GM18858 (cell line): ENCODE measurements around the gene B3GNT8.
"Not testable (repeated sequence)": the region's sequence is repeated elsewhere in the genome, so short reads cannot be mapped to it uniquely, and the experiment has no call there.

Experiments used
- ATAC-seq: cut with Tn5 transposase; IDR thresholded peaks from one replicate; pipeline ENCODE4 v1.9.1; 2021; ENCODE audit not compliant: unreplicated experiment

B3GNT8 gene

DNA sequence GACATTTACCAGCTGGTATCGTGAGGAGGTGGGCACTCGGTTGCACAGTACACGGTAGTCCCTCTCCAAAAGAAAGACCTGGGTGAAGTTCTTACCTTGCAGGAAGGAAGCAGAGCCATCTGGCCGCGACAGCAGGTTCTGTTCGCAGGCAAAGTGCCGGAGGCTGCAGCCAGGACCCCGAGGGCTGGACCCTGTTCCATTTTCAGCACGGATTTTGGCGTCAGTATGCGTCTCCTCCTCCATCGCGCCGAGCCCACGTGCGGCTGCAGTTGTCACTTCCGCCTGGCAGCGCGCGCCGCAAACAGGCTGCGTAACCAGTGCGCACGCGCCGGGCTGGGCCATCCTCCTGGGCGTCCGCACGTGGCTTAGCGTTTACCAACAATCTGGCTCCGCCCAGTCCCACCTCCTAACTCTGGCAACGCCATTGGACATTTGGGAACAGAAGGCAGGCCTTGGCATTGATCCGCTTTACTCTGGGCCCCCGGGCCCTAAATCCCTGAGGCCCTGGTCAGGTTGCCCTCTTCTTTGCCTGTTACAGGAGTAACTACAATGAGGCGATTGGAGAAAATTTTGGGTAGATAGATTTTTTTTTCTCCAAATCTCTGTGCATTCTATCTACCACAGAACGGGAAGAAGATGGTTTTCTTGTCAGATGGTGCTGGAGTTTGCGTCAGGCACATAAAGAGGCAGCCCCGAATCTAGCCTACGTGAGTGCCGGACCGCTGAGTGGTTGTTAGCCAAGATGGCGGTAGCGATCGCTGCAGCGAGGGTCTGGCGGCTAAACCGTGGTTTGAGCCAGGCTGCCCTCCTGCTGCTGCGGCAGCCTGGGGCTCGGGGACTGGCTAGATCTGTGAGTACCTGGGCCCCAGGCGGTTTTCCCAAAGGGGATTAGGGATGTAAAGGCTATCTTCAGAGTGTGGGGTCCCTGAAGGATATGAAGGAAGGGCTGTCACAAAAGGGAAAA lies 29.8 kb downstream of the B3GNT8 start, which contains the start of the genes BCKDHA and EXOSC5:
BCKDHA (plus strand) TSS at position 733 of the 964 bp plus-strand sequence; CDS start at position 743, 10 bp downstream.
EXOSC5 (minus strand) TSS at position 274 of the 964 bp plus-strand sequence; CDS start at position 243, 31 bp downstream.
- peak; percentile 72 for ATAC-seq

DNA sequence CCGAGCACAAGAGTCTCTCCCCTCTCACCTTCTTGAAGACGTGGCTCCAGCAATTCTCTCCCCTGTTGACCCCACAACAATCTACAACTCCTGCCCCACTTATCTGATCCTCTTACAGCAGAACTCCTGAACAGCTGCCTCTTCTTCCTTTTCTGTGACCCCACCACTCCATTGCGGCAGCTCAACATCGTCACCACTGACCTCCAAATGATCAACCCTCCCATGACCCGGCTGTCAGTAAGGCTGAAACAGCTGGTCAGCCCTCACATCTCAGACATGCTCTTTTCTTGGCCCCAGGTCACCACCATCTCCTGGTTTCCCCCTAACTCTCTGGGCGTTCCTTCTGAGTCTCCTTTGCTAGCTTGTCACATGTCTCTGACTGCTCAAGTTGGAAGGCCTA lies 31.8 kb downstream of the B3GNT8 start:
- no peak for ATAC-seq

DNA sequence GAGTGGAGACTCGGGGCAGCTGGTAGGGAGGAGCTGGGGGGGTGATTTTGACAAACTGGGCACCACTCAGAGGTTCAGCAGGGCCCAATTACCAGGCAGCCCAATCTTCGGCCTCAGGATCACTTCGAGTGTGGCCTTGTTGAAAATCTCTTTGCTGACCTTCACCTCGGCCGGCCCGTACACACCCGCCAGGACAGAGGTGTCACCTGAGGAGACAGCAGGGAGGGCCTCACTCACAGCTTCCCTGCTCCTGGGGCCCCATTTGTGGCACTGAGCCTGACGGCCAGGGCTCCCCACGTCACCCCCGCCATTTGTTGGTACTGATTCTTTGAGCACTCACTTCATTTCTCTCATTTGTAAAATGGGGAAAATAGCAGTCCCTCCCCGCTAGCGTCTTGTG lies 34.4 kb downstream of the B3GNT8 start:
- no peak for ATAC-seq

DNA sequence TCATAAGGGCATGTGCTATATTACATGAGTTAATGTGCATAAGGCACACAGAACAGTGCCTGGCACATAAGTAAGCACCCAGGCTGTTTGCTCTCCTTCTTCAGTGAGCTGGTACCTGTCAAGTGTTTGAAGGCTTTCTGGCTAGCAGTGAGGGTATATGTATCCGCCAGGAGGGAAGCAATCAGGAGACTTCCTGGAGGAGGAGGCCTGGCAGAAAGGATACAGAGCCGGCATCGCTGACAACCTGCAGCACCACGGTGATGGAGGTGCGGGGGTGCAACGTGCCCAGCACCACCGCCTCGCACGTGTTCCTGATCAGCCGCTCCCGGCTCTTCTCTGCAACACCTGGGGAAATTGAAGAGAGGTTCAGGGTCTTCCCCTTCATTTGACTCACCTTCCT lies 35.6 kb downstream of the B3GNT8 start:
- no peak for ATAC-seq

DNA sequence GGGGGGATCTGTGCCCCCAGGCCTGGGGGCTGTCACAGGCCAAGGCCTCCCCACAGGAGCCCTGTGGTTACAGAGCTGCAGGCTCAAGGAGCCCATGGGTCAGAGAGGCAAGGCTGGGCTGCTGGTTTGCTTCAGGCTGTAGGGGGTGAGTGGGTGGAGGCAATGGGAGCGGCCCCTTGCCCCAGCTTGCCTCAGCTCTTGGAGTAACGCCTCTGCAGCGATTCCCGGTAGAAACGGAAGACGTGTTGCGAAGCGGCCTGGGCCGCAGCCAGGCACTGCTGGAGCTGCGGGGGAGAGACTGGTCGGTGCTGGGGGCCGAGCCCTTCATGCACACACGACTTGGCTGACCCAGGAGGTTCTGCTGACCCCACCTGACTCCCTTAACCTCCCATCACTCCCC lies 40.7 kb downstream of the B3GNT8 start:
- no peak for ATAC-seq

DNA sequence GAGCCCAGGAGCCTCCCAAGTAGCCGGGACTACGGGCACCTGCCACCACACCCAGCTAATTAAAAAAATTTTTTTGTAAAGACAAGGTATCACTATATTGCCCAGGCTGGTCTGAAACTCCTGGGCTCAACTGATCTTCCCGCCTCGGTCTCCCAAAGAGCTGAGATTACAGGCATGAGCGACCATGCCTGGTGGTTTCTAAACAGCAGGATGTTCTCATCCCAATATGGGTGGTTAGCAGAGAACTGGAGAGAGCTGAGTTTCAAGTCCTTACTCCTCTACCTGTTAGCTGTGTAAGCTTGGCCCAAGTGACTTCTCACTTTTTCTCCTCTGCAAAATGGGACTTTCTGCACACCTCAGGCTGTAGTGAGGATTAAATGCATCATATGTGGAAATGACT lies 42.8 kb downstream of the B3GNT8 start:
- no peak for ATAC-seq

DNA sequence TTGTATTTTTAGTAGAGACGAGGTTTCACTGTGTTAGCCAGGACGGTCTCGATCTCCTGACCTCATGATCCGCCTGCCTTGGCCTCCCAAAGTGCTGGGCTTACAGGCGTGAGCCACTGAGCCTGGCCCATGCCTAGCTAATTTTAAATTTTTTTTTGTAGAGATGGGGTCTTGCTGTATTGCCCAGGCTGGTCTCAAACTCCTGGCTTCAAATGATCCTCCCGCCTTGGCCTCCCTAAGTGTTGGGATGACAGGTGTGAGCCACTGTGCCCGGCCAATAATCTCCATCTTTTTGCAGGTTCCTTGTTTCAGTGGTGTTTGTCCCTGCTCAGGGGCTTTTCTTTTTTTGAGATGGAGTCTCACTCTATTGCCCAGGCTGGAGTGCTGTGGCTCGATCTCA lies 45.6 kb downstream of the B3GNT8 start:
- ATAC-seq, result not testable (repeated sequence)

DNA sequence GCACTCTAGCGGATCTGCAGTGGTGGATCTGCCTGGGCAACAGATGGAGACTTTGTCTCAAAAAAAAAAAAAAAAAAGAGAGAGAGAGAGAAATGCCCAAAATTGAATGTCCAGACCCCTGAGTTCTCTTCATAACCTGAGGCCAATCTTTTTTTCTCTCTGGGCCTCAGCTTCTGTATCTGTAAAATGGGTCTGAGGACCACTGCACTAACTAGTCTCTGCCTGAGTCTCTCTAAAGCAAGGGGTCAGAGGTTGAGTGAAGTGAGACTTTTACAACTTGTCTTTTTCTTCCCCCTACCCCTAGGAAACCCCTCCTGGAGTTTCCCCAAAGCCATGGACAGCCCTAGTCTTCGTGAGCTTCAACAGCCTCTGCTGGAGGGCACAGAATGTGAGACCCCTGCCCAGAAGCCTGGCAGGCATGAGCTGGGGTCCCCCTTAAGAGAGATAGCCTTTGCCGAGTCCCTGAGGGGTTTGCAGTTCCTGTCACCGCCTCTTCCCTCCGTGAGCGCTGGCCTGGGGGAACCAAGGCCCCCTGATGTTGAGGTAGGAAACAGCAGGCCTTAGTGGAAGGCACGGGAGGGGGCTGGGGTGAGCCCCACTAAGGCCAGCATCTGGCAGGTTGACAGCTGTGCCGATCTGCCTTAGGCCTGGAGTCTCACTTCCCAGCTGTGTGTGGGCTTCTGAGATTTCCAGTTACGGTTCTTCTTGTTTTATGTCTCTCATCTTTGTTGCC lies 49.0 kb downstream of the B3GNT8 start:
- no peak for ATAC-seq

DNA sequence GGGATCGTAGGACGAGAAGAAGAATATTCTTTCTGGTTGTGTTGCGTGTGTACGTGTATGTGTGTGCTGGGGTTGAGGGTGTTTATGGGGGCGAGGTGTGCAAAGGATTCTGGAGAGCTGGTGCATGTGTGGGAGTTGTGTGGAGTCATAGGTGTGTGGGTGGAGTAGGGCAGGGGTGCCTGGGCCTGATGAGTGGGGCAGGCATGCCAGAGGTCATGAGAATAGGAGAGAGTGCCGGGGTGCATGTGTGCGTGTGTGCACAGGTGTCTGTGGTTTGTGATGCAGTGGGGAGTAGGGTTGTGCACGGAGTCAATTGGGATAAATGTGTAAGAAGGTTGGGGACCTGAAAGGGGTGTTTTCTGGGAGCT lies 50.2 kb downstream of the B3GNT8 start:
- ATAC-seq, result no peak

DNA sequence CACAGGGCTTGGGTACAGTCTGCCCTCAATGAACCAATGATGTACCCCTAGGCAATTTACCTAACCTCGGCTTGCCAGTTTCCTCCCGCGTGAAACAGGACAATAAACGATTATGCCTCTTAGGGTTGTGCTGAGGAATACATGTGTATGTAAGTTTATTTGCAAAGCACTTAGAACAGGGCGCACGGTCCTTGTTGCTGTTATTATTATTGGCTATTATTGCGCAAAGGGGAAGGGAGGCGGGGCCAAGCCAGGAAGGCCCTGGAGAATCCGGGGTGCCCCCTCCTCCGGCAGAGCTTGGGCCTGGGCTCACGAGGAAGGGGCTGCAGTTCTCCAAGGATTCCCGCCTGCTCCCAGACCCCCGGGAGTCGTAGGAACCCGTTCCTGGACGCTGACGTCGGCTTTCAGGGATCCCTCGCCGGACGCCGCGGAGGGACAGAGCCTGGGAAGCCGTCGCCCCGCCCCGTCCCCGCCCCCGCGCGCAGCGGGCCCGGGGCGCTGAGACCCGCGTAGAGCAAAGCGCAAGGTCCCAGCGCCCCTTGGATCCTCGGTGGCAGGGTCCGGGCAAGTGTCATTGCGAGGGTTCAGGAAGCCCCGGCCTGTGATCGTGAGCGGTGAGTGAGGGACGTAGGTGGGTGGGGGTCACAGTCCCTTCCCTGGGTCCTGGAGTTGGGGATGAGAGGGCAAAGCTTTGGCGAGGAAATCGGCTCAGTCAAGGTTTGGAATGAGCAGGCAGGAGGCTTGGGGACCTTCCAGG lies 50.8 kb downstream of the B3GNT8 start, which contains the start of gene TMEM91:
TMEM91 (plus strand) TSS at position 293 of the 757 bp plus-strand sequence. CDS start 1,777 bp downstream, outside the sequence.
- no peak for ATAC-seq
